AG04450 (cell line): ENCODE data around the gene CISD3. TPM values are rescaled to one million over a fixed set of nuclear protein-coding genes. Genes with fewer than 3 reads are reported as not detected.

Experiments used
- CTCF ChIA-PET: fragments of 300-600, 350-600 bp; formaldehyde crosslinking; extraction: SDS; loops from one replicate; lab custom pipeline; 2022; ENCODE audit warnings: antibody characterized with exemption, inconsistent platforms; lab: Charles Lee
- POLR2A ChIA-PET: fragments of 350-600 bp; formaldehyde crosslinking; extraction: SDS; loops from one replicate; lab custom pipeline; 2021; ENCODE audit warnings: antibody characterized with exemption, inconsistent platforms; lab: Yijun Ruan, JAX
- DNase-seq: peaks from one replicate; pipeline ENCODE4 v3.0.0-alpha.2; 2011; ENCODE audit warnings: low read depth, low spot score
- H3K27ac ChIP-seq: one replicate; pipeline ENCODE4 v1.5.1; 2012; ENCODE audit warnings: low read depth, low read length, control low read depth
- H3K27me3 ChIP-seq: one replicate; pipeline ENCODE4 v1.6.0; 2012; ENCODE audit warnings: low read length; ENCODE audit not compliant: control insufficient read depth, insufficient read depth
- H3K4me3 ChIP-seq: 2 replicates; pipeline ENCODE4 v1.5.1; 2011; ENCODE audit warnings: mild to moderate bottlenecking, low read depth, low read length, control low read depth
- H3K9me3 ChIP-seq: 2 replicates; pipeline ENCODE4 v1.5.1; 2012; ENCODE audit warnings: low read length; ENCODE audit not compliant: control insufficient read depth, insufficient read depth
- polyA plus RNA-seq: library from polyadenylated mRNA; depleted of rRNA; stranded (reverse); fragments of >200 nt; gene quantifications from 2 replicates; pipeline ENCODE4 v1.2.3, GENCODE V29; 2011
- TF ChIP-seq, protein P1 (sequence below): IDR thresholded peaks from 2 replicates; pipeline ENCODE4 v1.5.1; 2011; ENCODE audit warnings: low read depth, low read length, control low read depth, inconsistent platforms

Gene CISD3
- polyA plus RNA-seq, 1 experiment, result 6.5 TPM

DNA sequence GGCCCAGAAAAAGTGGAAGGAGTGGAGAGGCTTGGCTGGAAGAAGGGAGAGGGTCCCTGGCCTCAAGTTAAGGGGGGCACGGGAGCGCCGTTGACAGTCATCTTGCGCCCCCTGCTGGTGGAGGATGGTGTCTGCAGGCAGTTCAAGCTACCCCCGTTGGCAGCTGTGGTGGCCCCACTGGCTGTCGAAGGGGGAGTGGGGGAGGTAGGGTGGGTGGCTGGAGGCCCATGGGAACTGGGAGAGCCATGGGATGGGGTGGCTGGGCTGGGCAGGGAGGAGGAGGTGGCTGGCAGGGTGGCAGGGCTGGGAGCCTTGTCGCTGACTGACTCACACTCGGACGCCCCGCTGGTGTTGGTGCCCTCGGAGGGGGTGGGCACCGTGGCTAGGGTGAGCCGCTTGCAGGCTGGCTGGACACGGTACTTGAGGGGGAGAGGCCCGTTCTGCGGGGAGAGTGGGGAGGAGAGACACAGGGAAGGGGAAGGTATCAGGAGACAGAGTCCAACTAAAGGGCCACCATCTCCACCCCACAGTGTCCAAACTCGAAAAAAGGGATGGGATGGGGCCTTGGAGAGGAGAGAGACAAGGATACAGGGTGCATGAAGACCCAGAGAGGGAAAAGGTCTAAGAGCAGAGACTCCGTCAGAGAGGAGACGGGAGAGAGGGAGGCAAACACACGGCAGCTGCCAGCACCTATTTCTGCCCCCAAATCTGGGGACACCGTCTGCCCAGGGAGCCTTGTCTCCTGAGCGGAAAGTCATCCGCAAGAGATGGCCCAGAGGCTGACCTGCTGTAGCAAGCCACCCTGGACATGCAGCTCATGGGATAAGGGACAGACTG is 5.2 kb downstream of the CISD3 start:
- Histone ChIP-seq H3K27ac (no peak overlapping the region), H3K4me3 (no peak overlapping the region), H3K9me3 (no peaks in the 10 kb centered on the region), H3K27me3 (no peaks in the 10 kb centered on the region)
- DNase-seq, result no peak
- TF ChIP-seq, protein P1, sequence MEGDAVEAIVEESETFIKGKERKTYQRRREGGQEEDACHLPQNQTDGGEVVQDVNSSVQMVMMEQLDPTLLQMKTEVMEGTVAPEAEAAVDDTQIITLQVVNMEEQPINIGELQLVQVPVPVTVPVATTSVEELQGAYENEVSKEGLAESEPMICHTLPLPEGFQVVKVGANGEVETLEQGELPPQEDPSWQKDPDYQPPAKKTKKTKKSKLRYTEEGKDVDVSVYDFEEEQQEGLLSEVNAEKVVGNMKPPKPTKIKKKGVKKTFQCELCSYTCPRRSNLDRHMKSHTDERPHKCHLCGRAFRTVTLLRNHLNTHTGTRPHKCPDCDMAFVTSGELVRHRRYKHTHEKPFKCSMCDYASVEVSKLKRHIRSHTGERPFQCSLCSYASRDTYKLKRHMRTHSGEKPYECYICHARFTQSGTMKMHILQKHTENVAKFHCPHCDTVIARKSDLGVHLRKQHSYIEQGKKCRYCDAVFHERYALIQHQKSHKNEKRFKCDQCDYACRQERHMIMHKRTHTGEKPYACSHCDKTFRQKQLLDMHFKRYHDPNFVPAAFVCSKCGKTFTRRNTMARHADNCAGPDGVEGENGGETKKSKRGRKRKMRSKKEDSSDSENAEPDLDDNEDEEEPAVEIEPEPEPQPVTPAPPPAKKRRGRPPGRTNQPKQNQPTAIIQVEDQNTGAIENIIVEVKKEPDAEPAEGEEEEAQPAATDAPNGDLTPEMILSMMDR, result peak; percentile 90
- ChIA-PET CTCF (interaction anchor here (0.6 to 2.8 kb wide), 25 partner anchors 8 to 309 kb away, joined by 3 to 23 read pairs (median 4); partner anchors contain the start of genes MLLT6 and PSMB3), POLR2A (interaction anchor here (0.6 to 1.0 kb wide), 3 partner anchors 10 to 215 kb away, joined by 3 to 10 read pairs (median 4); no protein-coding TSS in a partner anchor)

DNA sequence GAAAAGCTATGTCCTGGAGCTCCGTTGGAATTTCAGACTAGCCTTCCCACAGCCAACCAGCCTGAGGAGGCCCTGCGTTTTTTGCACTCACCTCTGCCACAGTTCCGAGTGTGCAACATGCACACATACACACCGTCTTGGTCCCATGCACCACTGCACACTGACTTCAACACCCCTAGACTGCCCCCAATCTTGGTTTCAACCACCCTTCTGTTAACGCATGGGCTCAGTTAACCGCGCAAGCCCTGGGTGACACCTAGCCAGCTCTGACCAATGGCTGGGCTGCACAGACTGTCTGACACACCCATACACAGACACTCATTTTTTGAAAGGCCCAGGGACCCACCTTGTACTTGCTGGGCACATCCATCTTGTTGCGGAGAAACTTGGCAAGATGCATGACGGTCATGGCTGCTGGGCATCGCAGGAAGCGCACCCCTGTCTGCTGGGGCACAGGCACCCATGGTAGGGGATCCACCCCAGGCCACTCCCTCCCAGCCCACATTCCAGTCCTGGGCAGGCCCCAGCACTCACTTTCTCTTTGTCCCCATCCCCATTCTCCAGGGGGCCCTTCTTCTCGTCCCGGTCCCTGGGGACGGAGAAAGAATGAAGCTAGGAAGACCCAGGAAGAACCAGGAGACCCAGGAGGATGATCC is 8.0 kb downstream of the CISD3 start:
- no peaks in the 10 kb centered on the region for H3K27me3 ChIP-seq

DNA sequence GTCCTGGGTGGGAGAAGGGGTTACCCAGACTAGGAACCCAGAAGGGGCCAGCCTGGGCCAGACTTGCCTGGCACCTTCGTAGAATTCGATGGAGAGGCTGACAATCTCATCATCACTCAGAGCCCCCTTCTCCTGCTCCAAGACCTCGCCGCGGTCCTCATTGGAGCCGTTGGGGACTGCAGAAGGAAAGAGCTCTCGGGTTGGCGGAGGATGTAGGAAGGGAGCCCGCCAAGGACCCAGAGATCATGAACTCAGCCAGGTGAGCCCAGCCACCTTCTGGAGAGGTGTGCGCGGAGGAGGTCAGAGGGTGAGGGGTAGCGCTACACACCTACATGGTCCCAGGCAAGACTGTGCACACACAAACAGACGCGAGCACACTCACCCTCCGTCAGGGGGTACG is 8.5 kb downstream of the CISD3 start:
- DNase-seq, result no peak
- ChIA-PET POLR2A (no interaction called here), CTCF (no interaction called here)
- Histone ChIP-seq H3K27me3 (no peaks in the 10 kb centered on the region), H3K27ac (no peak overlapping the region), H3K4me3 (no peak overlapping the region), H3K9me3 (no peaks in the 10 kb centered on the region)
- TF ChIP-seq, protein P1, result no peak

More for the DNA sequence above, 8.0 kb downstream of the CISD3 start:
- no peaks in the 10 kb centered on the region for H3K9me3 ChIP-seq
- no peak for DNase-seq
- TF ChIP-seq, protein P1, result no peak
- ChIA-PET CTCF (interaction anchor here (0.7 to 1.1 kb wide), 2 partner anchors 34 to 180 kb away, joined by 3 read pairs; no protein-coding TSS in a partner anchor), POLR2A (interaction anchor here (0.7 kb wide), 1 partner anchor 939 kb away, joined by 3 read pairs; no protein-coding TSS in a partner anchor)
- no peak overlapping the region for H3K27ac ChIP-seq
- no peak overlapping the region for H3K4me3 ChIP-seq

DNA sequence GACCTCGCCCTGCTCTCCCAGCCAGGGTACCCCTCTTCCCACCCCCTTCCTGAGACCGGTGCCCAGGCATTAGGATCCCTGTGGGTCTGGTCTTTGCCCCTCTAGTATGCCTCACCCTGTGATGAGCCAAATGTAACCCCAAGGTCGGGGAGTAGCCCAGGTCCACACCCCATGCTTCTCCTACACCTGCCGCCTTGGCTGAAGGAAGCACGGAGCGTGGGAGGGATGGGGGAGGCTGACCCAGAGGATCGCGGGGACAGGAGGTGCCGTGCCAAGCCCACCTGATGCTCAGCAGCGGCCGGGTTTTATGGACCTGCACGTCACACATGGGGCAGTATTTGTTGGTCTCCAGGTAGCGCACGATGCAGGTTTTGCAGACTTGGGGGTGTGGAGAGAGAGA is 9.2 kb downstream of the CISD3 start:
- TF ChIP-seq, protein P1, result no peak
- ChIA-PET CTCF (no interaction called here), POLR2A (no interaction called here)
- H3K27me3 ChIP-seq, result no peaks in the 10 kb centered on the region
- no peak overlapping the region for H3K27ac ChIP-seq
- no peak overlapping the region for H3K4me3 ChIP-seq
- no peaks in the 10 kb centered on the region for H3K9me3 ChIP-seq
- DNase-seq, result no peak
